Thoracic aorta (tissue), 2 donors: ENCODE measurements around the gene PAX2. TPM values are rescaled to one million over a fixed set of nuclear protein-coding genes. Genes with fewer than 3 reads are reported as not detected.

Source experiments
- ATAC-seq: fragments of 150-250 bp; one replicate; pipeline ENCODE4 v1.8.0; 2017; ENCODE audit warnings: low read depth; ENCODE audit not compliant: insufficient number of reproducible peaks, low FRiP score
- DNase-seq: peaks from one replicate; pipeline ENCODE4 v3.0.0-alpha.2; 2020; ENCODE audit warnings: low spot score
- H3K27ac ChIP-seq, 2 donors: fragments of 200-600 bp; sonication (generic); 1 replicate in 1 of 2; 2 replicates in 1 of 2; pipeline ENCODE4 v1.5.1; 2016; ENCODE audit warnings: mild to moderate bottlenecking in 2 of 2, moderate library complexity in 2 of 2
- H3K27me3 ChIP-seq: fragments of 200-600 bp; sonication (generic); replicated peaks from 2 replicates; pipeline ENCODE4 v1.6.0; 2016; ENCODE audit warnings: mild to moderate bottlenecking; ENCODE audit not compliant: insufficient read depth
- H3K36me3 ChIP-seq: fragments of 200-600 bp; sonication (generic); one replicate; pipeline ENCODE4 v1.5.1; 2016
- H3K4me1 ChIP-seq, 2 donors: fragments of 200-600 bp; sonication (generic); 1 replicate in 1 of 2; 2 replicates in 1 of 2; pipeline versions ENCODE4 v1.5.1 to v1.6.0; 2016; ENCODE audit warnings: low read depth in 2 of 2, mild to moderate bottlenecking in 1 of 2; ENCODE audit not compliant: control insufficient read depth in 1 of 2
- H3K4me3 ChIP-seq: fragments of 200-600 bp; sonication (generic); 2 replicates; pipeline ENCODE4 v1.5.1; 2016; ENCODE audit warnings: mild to moderate bottlenecking
- H3K9me3 ChIP-seq: fragments of 200-600 bp; sonication (generic); 2 replicates; pipeline ENCODE4 v1.5.1; 2016
- total RNA-seq, 2 donors: library from RNA; depleted of rRNA; stranded (reverse); fragments of >200 nt; gene quantifications; one replicate each; pipeline versions ENCODE4 v1.1.0 to v1.2.3, GENCODE V29; 2016
- TF ChIP-seq, protein P1 (sequence below): fragments of 200-600 bp; sonication (generic); IDR thresholded peaks from one replicate; pipeline ENCODE4 v1.5.1; 2019; ENCODE audit warnings: antibody characterized with exemption

Gene PAX2
- total RNA-seq, 2 donors from 2014 or later, result not detected

DNA sequence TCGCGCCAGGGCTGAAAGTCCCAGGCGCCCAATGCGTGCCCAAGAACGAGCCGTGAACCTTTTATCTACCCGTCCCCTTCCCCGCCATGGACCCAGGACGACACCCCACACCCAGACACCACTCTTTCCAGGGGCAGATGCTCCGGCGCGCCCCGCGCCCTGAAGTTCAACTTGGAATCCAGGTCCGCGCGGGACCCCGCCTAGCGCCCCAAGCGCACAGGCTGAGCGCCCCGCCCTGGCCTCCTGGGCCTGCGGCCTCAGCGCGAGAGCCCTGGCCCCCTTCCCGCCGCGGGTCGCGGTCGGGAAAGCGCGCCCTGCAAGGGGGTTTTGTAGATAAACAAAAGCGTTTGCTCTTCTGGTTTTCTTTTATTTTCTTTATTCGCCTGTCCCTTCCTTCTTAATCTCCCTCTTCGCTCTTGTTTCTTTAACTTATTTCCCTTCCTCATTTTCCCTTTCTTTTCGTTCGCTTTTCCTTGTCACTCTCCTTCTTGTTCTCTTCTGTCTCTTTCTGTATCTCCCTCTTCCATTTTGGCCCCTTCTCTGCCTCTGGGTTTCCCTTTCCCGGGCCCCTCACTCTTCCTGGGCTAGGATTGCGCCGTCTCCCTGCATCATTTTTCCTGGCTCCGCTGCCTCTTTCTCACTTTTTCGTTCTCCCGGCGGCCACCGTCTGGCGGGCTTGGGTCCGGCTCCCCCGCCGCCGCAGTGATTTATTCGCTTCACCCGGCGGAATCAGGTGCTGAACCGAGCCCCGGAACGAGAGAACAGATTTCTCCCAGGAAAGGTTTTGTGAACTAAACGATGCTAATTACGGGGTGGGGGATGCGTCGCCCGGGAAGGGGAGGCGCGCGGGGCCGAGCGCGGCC lies 15.3 kb upstream of the PAX2 start:
- ATAC-seq (no peak), DNase-seq (no peak)
- H3K36me3 ChIP-seq, result no peaks in the 10 kb centered on the region
- TF ChIP-seq, protein P1, sequence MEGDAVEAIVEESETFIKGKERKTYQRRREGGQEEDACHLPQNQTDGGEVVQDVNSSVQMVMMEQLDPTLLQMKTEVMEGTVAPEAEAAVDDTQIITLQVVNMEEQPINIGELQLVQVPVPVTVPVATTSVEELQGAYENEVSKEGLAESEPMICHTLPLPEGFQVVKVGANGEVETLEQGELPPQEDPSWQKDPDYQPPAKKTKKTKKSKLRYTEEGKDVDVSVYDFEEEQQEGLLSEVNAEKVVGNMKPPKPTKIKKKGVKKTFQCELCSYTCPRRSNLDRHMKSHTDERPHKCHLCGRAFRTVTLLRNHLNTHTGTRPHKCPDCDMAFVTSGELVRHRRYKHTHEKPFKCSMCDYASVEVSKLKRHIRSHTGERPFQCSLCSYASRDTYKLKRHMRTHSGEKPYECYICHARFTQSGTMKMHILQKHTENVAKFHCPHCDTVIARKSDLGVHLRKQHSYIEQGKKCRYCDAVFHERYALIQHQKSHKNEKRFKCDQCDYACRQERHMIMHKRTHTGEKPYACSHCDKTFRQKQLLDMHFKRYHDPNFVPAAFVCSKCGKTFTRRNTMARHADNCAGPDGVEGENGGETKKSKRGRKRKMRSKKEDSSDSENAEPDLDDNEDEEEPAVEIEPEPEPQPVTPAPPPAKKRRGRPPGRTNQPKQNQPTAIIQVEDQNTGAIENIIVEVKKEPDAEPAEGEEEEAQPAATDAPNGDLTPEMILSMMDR, result no peak
- no peak overlapping the region for H3K27ac ChIP-seq
- peak overlapping the region; percentile 53 for H3K4me3 ChIP-seq
- H3K9me3 ChIP-seq, result no peaks in the 10 kb centered on the region
- peaks cover 15 to 23% of the 10 kb centered on the region in 2 donors for H3K4me1 ChIP-seq
- H3K27me3 ChIP-seq, result peaks cover 42% of the 10 kb centered on the region

DNA sequence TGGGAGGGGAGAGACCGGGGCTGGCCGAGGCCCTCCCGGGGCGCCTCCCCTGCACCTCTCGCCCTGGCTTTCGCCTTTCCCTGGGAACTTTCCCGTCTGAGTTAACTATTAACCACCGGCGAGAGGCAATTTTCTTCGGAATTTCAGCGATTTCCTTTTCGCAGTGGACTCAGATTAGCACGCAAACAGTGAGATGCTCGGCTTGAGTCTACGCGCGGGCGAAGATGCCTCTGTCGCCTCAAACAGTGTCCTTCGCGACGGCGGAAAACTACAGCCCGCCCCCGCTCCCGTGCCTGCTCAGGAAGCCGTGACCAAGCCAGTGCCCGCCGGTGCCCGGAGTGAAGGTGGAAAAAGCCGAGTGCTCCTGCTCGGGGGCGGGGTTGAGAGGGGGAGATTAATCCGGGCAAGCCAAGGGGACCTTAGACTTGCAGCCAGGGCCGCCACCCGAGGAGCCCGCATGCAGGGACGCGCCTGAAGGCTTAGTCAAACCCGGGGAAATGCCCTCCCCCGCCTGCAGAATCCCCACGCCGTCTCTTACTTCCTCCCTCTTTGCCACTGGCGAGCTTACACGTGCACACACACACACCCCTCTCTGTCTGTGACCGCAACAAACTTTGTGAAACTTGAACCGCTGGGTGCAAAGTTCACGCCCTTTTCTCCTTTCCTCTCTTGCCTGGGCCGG lies 14.5 kb upstream of the PAX2 start:
- H3K4me3 ChIP-seq, result peak overlapping the region; percentile 53
- H3K36me3 ChIP-seq, result no peaks in the 10 kb centered on the region
- peaks cover 15 to 23% of the 10 kb centered on the region in 2 donors for H3K4me1 ChIP-seq
- no peak for ATAC-seq
- no peaks in the 10 kb centered on the region for H3K9me3 ChIP-seq
- H3K27me3 ChIP-seq, result peaks cover 39% of the 10 kb centered on the region
- DNase-seq, result no peak
- TF ChIP-seq, protein P1, result no peak
- H3K27ac ChIP-seq, result no peak overlapping the region

DNA sequence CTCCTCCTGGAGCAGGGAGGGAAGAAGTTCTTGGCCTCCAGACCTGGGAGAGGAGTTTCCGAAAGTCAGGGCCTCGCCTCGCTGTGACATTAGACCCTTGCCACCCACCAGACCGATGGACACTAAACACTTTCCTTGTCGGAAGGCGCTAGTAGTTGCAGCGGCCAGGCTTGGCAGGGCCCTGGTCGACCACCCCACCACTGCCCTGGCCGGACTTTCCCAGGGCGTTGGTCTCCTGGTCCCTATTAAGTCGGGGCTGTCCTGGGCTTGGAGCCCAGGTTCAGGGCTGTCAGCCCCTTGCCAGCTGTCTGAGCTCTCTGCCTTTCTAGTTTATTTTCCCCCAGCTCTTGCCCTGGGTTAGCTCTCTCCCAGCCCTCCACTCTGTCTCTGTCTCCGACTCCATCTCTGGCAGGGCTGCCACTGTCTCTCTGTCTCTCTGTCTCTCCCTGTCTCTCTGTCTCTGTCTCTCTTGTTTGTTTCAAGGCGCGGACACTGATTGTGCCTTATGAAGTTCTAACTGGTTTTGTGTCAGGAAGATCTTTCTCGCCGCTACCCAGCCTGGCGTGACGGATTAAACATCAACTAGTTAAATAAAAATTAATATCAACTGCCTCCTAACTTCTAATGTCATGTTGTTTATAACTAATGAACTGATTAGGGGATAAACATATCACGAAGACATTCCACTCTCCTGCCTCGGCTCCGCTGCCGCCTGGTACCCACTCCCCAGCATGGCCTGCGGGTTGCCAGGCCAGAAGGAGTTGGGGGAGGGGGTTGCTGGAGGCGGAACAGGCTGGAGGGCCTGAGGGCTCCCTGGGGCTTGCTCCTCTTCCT lies 13.8 kb upstream of the PAX2 start:
- Histone ChIP-seq H3K27me3 (peaks cover 36% of the 10 kb centered on the region), H3K9me3 (no peaks in the 10 kb centered on the region), H3K4me3 (peak overlapping the region; percentile 53), H3K27ac (no peak overlapping the region), H3K36me3 (no peaks in the 10 kb centered on the region), H3K4me1 (peaks cover 15 to 23% of the 10 kb centered on the region in 2 donors)
- ATAC-seq (no peak), DNase-seq (no peak)
- TF ChIP-seq, protein P1, result no peak

DNA sequence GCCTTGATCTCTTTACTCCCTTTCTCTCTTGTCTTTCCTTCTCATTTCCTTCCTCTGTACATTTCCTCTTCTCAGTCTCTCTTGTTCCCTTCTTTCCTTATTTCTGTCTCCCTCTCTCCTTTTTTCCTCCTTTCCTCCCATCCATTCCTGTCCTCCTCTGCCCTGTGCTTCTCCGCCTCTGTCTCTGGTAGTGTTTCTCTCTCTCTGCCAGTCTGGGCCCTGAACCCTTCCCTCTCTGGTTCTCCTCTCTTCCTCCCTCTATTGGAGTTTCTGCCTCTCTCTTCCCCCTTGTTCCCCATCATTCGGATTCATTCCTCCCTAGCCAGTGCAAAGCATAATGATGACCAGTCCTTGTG lies 13.2 kb upstream of the PAX2 start:
- Histone ChIP-seq H3K27me3 (peaks cover 42% of the 10 kb centered on the region), H3K27ac (no peak overlapping the region), H3K9me3 (no peaks in the 10 kb centered on the region), H3K4me3 (no peak overlapping the region), H3K36me3 (no peaks in the 10 kb centered on the region), H3K4me1 (peaks cover 15 to 25% of the 10 kb centered on the region in 2 donors)
- no peak for DNase-seq
- no peak for ATAC-seq
- TF ChIP-seq, protein P1, result no peak

DNA sequence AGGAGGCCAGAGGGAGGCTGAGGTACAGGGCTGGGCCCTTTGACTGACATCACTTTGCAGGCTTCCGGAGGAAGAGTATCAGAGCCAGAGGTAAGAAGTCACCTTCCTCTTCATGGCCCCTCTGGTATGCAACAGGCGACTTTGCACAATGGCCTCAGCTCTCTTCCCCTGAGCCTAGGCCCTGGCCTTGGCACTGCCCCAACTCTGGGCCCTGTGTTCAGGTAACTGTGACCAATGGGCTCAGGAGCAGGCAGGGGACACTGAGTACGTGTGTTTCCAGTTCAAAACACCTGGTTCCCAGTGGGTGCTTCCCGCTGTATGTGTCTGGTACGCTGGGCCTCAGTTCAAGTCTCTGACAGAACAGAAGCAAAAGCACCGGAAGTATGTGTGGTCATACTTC lies 12.1 kb upstream of the PAX2 start:
- TF ChIP-seq, protein P1, result no peak
- H3K9me3 ChIP-seq, result no peaks in the 10 kb centered on the region
- H3K4me1 ChIP-seq, result peaks cover 20 to 36% of the 10 kb centered on the region in 2 donors
- H3K27ac ChIP-seq, result no peak overlapping the region
- no peak overlapping the region for H3K4me3 ChIP-seq
- peaks cover 52% of the 10 kb centered on the region for H3K27me3 ChIP-seq
- DNase-seq (no peak), ATAC-seq (no peak)
- no peaks in the 10 kb centered on the region for H3K36me3 ChIP-seq
